ENCODE measurements around the gene ECI1. TPM values are rescaled to one million over a fixed set of nuclear protein-coding genes. Genes with fewer than 3 reads are reported as not detected.
A peak's percentile ranks its signal among the peaks of the same experiment; 100 is the strongest.

The ECI1 gene
- total and polyA plus RNA-seq, 2 of the 13 experiments (the other 11 are each of a cell fraction or from before 2014, with no cell fraction given) = 82.0 to 102 TPM

- TF ChIP-seq NR2F6 (IDR thresholded peaks at IDR 0.05) = no peak
- TF ChIP-seq NR2F6 (CRISPR knock-in tag; IDR thresholded peaks at IDR 0.05) = peak; percentile 47; the same call in 1 of the 2 replicates
- peak; percentile 68; the same call in 1 of the 2 replicates for TF ChIP-seq ZNF704 (CRISPR knock-in tag; IDR thresholded peaks at IDR 0.05; ENCODE audit: borderline replicate concordance)
- no peak for TF ChIP-seq PAWR (CRISPR knock-in tag; IDR thresholded peaks at IDR 0.05; ENCODE audit: borderline replicate concordance)
- 0 out of 4 replicates have a peak, but pooled peaks of 1 of the 2 experiments have one; percentile 17 for TF ChIP-seq NR2F1 (CRISPR knock-in tag; IDR thresholded peaks at IDR 0.05)
- TF ChIP-seq NFKB2 (CRISPR knock-in tag; IDR thresholded peaks at IDR 0.05; ENCODE audit: borderline replicate concordance) = peak; percentile 57
- no peak; the same call in 1 of the 2 replicates for TF ChIP-seq LBX2 (CRISPR knock-in tag; IDR thresholded peaks at IDR 0.05; ENCODE audit: borderline replicate concordance)
- no peak for TF ChIP-seq ZKSCAN8 (CRISPR knock-in tag; IDR thresholded peaks at IDR 0.05; ENCODE audit: borderline replicate concordance)
- TF ChIP-seq ZMYM3 (CRISPR knock-in tag; IDR thresholded peaks at IDR 0.05) = peak; percentile 30; the same call in 1 of the 2 replicates
- peak; percentile 74 for TF ChIP-seq ZNF883 (CRISPR knock-in tag; IDR thresholded peaks at IDR 0.05; ENCODE audit: not compliant biosample characterization)
- peak; percentile 72; the same call in 1 of the 2 replicates for TF ChIP-seq ZNF558 (CRISPR knock-in tag; IDR thresholded peaks at IDR 0.05; ENCODE audit: borderline replicate concordance)
- no peak for TF ChIP-seq ZNF577 (CRISPR knock-in tag; IDR thresholded peaks at IDR 0.05; ENCODE audit: borderline replicate concordance, low read depth)
- no peak for TF ChIP-seq RCOR2 (CRISPR knock-in tag; IDR thresholded peaks at IDR 0.05)
- TF ChIP-seq SMAD1 (CRISPR knock-in tag; IDR thresholded peaks at IDR 0.05; ENCODE audit: borderline replicate concordance, low read depth) = no peak; the same call in 1 of the 2 replicates
- no peak for TF ChIP-seq KLF9 (CRISPR knock-in tag; IDR thresholded peaks at IDR 0.05; ENCODE audit: low read depth)
- TF ChIP-seq NRL (CRISPR knock-in tag; IDR thresholded peaks at IDR 0.05; ENCODE audit: borderline replicate concordance) = peak; percentile 85; the same call in 1 of the 2 replicates
- peak; percentile 95 for TF ChIP-seq TOPORS (CRISPR knock-in tag; IDR thresholded peaks at IDR 0.05)
- TF ChIP-seq ELF1 (CRISPR knock-in tag; IDR thresholded peaks at IDR 0.05) = peak; percentile 97
- peak; percentile 43; the same call in 1 of the 2 replicates for TF ChIP-seq MAF1 (CRISPR knock-in tag; IDR thresholded peaks at IDR 0.05; ENCODE audit: borderline replicate concordance)
- TF ChIP-seq GPN1 (CRISPR knock-in tag; IDR thresholded peaks at IDR 0.05; ENCODE audit: borderline replicate concordance) = no peak
- TF ChIP-seq ZNF101 (CRISPR knock-in tag; IDR thresholded peaks at IDR 0.05; ENCODE audit: borderline replicate concordance, low read depth) = no peak
- no peak for TF ChIP-seq SMARCC2 (IDR thresholded peaks at IDR 0.05)
- peak; percentile 65; the same call in 1 of the 2 replicates for TF ChIP-seq MXD3 (CRISPR knock-in tag; IDR thresholded peaks at IDR 0.05)
- TF ChIP-seq ZNF138 (CRISPR knock-in tag; IDR thresholded peaks at IDR 0.05; ENCODE audit: low read depth) = peak; percentile 70
- TF ChIP-seq ZSCAN9 (CRISPR knock-in tag; IDR thresholded peaks at IDR 0.05; ENCODE audit: borderline replicate concordance) = peak; percentile 63
- TF ChIP-seq THAP9 (CRISPR knock-in tag; IDR thresholded peaks at IDR 0.05; ENCODE audit: borderline replicate concordance) = peak; percentile 89
Measured at GRCh38 chr16:2267913-2268666, 16.7 kb upstream of the ECI1 start, which contains the start of gene RNPS1 (continued).

All from HepG2 (cell line).